HepG2 (cell line): ENCODE data around the gene ABCF1. TPM values are rescaled to one million over a fixed set of nuclear protein-coding genes. Genes with fewer than 3 reads are reported as not detected.
A peak's percentile ranks its signal among the peaks of the same experiment; 100 is the strongest.

ENCODE experiments used
- AFF4 ChIP-seq: sonication (generic); formaldehyde crosslinking; IDR thresholded peaks from 2 replicates; pipeline ENCODE4 v1.4.0; 2020; ENCODE audit warnings: missing genetic modification reagents
- FOXA1 ChIP-seq, 2 experiments: fragments of 450-650 bp in 1 of 2; sonication (generic) in 1 of 2; formaldehyde crosslinking in 1 of 2; IDR thresholded peaks; 2 replicates each; pipeline versions ENCODE4 v1.4.0 to v1.6.1; 2016 to 2020; ENCODE audit warnings: missing genetic modification reagents in 1 of 2
- GABPB1 ChIP-seq: IDR thresholded peaks from 2 replicates; pipeline ENCODE4 v1.6.1; 2016; ENCODE audit warnings: mild to moderate bottlenecking, missing genetic modification reagents, moderate library complexity, missing compliant biosample characterization
- KIAA2018 ChIP-seq: sonication (generic); formaldehyde crosslinking; IDR thresholded peaks from 2 replicates; pipeline ENCODE4 v1.5.0; 2020; ENCODE audit warnings: mild to moderate bottlenecking, missing genetic modification reagents, borderline replicate concordance
- PRPF4 ChIP-seq: fragments of 200-400 bp; formaldehyde crosslinking; IDR thresholded peaks from 2 replicates; pipeline ENCODE4 v1.6.1; 2016; ENCODE audit warnings: low read length, low read depth; ENCODE audit not compliant: poor library complexity, severe bottlenecking
- SMYD3 ChIP-seq: sonication (generic); formaldehyde crosslinking; IDR thresholded peaks from 2 replicates; pipeline ENCODE4 v1.8.1; 2023; ENCODE audit warnings: mild to moderate bottlenecking, missing genetic modification reagents
- ZFP37 ChIP-seq: sonication (generic); formaldehyde crosslinking; IDR thresholded peaks from 2 replicates; pipeline ENCODE4 v1.4.0; 2020; ENCODE audit warnings: missing genetic modification reagents, borderline replicate concordance
- ZNF17 ChIP-seq: sonication (generic); formaldehyde crosslinking; IDR thresholded peaks from 2 replicates; pipeline ENCODE4 v1.5.0; 2020; ENCODE audit warnings: mild to moderate bottlenecking, missing genetic modification reagents
- ZNF276 ChIP-seq: sonication (generic); formaldehyde crosslinking; IDR thresholded peaks from 2 replicates; pipeline ENCODE4 v1.4.0; 2020; ENCODE audit warnings: mild to moderate bottlenecking, low read depth, missing genetic modification reagents
- ZNF513 ChIP-seq: sonication (generic); formaldehyde crosslinking; conservative IDR thresholded peaks from 2 replicates; pipeline ENCODE4 v1.5.0; 2020; ENCODE audit warnings: missing genetic modification reagents
- polyA plus RNA-seq, 8 experiments: library from polyadenylated mRNA; depleted of rRNA in 3 of 8; stranded (reverse) in 7 of 8; unstranded in 1 of 8; fragments of >200 nt; fragmentation: Illumina TruSeq in 4 of 8; extraction: Trizol in 4 of 8; gene quantifications; 2 replicates each; pipeline versions ENCODE4 v1.2.1 to v1.2.3, GENCODE V29; 2011 to 2016; ENCODE audit warnings: low read depth in 4 of 8, missing spikeins in 1 of 8, mixed read lengths in 1 of 8; ENCODE audit not compliant: insufficient read depth in 1 of 8
- total RNA-seq, 5 experiments: library from RNA; depleted of rRNA; stranded (reverse); fragments of >200 nt; fragmentation: Illumina TruSeq; extraction: Trizol; gene quantifications; 2 replicates each; pipeline ENCODE4 v1.2.3, GENCODE V29; 2016; ENCODE audit warnings: low read depth in 1 of 5

Gene ABCF1
- total and polyA plus RNA-seq, 2 of the 13 experiments (the other 11 are each of a cell fraction or from before 2014, with no cell fraction given): 25.4 to 98.9 TPM

- TF ChIP-seq AFF4 (CRISPR knock-in tag) (peak; percentile 87; the same call in 1 of the 2 replicates), ZNF276 (no peak), FOXA1 (IDR thresholded peaks at IDR 0.05) (no peak), FOXA1 (CRISPR knock-in tag; IDR thresholded peaks at IDR 0.05) (no peak), SMYD3 (no peak), ZNF17 (CRISPR knock-in tag) (no peak), GABPB1 (no peak), KIAA2018 (CRISPR knock-in tag) (no peak), ZFP37 (CRISPR knock-in tag) (no peak), ZNF513 (CRISPR knock-in tag) (no peak), PRPF4 (no peak)
These were observed 44.9 kb downstream of the ABCF1 start (continued) for GRCh38 chr6:30615958-30616810.
